ENCODE data around the gene SERP2.

SERP2 gene

DNA sequence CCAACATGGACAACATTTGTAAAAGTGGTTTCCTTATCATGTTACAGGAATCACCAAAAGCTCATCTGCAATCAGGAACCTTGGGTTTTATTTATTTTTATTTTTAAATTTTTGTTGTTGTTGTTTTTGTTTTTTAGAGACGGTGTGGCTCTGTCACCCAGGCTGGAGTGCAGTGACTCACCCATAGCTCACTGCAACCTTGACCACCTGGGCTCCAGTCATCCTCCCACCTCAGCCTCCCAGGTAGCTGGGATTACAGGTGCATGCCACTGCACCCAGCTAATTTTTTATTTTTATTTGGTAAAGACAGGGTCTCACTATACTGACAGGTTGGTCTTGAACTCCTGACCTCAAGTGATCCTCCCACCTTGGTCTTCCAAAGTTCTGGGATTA lies 13.6 kb upstream of the SERP2 start:
- DNase-seq = no peak

DNA sequence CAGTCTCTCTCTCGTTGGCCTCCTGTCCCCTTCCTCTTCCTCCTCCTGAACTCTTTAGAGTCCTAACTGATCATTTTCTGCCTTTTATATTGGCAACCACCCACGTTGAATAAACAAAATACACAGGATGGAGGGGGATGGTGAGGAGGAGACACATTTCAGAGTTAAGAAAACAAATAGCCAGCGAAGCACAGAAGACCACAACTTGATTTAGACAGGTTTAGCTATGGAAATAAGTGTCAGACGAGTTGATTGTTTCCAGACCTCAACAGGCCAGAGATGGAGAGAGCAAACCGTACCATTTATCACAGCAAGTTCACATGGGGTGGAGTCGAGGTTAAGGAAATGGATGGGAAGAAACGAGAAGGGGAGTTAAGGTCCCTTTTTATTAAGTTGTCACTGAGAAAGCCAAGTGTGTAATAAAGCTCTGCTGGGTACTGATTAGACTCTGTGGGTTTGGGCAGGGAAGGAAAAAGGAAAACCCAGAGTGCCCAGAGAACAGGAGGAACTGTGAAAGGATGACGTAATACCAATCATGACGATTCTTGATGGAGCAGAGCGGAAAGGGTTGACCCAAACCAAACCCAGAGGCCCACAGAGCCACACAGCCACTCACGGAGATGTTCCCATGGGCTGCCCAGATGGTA lies 11.1 kb upstream of the SERP2 start:
- DNase-seq = no peak

DNA sequence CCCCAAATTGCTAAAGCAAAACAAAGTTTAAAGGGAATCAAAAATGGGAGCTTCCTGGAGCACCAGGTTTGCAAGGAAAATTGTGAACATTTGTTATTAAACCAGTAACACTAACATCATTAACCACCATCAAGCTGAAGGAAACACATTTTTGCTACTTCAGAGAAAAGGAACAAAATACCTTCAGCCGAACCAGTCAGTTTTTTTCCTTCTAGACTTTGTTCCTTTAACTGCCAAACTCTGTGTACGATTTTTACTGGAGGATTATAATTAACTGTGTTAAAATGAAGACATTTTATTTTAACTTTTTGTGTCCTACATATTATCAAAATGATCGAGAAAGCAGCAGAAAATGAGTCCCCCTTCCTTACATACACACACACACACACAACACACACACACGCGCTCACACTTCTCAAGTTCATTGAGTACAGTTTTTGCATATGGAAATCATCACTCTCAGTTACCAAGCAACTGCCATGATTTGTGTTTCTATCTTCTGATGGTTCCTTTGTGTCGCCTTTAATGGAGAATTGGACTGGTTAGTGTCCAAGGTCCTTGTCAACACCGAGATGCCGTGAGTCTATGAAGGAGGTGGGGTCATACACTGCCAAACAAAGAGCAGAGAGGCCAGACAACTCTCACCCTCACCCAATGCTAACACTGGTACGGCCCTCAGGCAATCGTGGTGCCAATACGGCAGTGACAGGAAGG lies 9.8 kb upstream of the SERP2 start:
- no peak for DNase-seq

DNA sequence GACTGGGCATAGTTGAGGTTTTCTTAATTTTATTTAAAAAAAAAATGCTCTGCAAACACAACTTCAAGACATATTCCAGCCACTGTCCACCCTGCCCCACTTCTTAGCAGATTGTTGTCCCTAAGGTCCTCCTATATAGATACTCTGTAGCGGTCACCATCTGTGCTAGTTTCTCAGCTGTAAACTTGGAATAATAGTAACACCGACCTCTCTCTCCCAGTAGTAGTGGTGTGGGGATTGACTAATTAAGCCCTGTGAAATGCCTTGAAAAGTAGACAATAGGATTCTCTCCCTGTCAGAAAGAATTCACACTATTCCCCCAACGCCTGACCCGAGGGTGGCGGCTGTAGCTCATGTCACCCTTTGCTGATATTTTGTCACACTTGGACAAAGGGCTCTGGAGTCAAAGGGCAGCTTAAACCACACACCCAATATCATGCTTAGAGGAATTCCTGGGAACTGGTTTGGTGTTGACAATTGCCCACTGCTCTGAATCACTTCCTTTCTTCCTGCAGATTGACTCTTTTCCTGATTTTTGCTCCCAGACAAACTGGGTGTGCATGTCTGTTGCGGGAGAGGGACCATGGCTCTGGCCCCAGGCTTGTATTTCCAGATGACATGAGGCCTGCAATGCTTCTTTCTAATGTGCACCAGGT lies 9.2 kb upstream of the SERP2 start:
- no peak for DNase-seq

DNA sequence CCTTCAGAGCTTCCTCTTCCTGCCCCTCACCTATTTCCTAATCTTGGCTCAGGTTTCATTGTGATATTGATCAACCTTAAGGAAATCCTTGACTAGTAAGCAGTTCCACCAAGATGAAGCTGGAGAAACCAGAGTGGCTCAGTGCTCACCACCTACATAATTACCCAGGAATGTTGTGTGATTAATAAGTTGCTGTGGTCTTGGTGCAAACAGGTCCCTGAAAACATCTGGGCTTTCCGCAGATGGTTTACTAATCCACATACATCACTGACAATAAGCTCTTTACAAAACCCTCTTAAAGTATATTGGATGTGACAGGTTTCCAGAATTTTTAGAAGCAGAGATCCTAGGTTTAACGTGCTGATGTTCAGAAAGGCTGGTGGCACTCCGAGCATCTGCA lies 8.6 kb upstream of the SERP2 start:
- DNase-seq = no peak

DNA sequence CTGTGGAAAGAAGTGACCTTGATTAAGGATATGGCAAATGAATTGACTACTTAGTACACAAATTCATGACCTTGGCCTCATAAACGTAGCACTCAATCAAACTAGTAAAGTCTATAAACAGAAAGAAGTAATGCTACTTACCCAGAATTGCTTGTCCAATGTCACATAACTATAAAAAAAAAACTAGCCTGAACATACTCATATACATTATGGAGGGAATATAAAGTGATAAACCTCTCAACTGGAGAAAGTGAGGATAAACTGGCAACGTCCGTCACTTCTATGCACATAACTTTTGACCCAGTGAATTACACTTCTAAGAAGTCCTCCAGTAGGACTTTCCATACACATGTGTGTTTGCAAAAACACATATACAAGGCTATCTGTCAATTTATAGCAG lies 7.7 kb upstream of the SERP2 start:
- no peak for DNase-seq

DNA sequence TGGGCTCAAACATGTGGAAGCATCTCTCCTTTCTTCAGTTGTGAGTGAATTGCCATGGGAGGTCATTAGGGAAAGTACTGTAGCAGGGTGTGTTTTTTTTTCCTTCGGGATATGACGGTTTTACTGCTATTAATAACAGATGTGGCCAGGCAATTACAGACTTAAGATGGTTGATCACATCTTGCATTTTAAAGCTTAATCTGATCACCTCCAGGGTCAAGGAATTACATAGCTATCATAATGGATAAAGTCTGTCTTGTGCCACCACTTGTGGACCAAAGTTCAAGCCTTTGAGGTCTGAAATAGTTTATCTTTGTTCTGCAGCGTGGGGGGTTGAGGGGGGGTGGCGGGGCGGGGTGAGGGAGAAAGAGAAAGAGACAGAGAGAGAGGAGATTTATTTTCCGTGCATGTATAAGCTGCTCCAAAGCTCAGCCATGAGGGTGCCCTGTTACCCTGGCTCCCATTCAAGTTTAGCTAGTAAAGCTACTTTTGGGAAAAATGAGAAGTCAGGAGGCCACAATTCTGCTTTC lies 5.5 kb upstream of the SERP2 start:
- DNase-seq = no peak

DNA sequence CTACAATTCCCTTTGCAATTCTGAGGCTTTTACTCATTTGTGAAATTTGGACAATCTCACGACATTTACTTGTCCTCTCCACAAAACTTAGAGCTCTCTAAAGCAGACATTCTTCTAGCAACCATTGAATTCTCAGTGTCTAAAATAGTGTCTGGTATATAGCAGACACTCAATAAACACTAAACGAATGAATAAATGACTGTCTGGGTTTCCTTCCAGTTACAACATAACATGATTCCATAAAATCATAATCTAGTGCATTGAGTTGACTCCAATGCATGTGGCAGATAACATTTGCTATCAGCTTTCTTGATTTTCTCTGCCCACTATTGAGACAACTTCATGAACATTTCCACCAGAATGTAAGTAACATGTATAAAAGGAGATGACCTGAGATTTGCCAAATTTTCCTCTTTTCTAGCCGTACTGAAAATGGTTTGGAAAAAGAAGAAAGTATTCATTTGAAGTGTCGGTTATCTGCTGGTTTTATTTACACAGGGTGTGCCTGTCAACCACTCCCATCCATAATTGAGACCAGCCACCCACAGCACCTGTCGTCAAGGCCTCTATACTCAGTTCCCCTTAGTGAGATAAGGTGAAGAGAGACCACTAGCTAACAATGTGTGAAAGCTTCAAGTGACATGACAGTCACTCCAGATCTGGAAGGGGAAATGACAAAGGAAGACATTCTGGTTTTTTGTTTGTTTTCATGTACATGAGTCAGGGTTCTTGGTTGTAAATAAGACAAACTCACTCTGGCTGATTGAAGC lies 4.8 kb upstream of the SERP2 start:
- no peak for DNase-seq

DNA sequence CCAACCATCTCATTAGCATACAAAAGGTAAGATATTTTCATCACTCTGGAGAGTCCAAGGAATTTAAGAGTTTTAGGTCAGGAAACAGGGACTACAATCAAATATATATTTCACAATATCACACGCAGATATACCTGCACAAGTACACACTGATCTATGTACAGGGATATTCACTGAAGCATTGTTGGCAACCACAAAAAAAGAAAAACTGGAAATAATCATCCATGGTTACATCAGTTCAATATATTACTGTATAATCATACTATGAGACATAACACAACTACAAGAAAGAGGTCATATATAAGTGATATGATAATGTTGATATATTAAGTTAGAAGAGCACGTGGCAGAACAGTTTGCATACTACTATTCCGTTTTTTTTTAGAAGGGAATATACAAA lies 2.2 kb upstream of the SERP2 start:
- DNase-seq = no peak

DNA sequence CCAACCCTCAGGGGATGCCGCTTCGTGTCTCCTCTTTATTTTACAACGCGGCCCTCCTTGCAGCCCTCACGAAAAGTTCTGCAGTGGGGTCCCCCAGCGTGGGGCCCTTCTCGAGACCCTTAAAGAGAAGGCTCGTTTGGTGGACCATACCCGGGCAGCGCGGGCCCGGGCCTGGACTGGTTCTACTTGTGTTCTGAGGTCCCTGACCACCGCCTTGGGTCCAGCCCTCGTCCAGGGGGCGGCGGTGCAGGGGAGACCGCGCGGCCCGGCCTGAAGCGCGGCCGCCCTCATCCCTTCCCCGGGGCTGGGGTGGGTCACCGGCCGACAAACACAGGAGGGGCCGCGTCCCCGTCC lies 400 bp upstream of the SERP2 start:
- DNase-seq = no peak

DNA sequence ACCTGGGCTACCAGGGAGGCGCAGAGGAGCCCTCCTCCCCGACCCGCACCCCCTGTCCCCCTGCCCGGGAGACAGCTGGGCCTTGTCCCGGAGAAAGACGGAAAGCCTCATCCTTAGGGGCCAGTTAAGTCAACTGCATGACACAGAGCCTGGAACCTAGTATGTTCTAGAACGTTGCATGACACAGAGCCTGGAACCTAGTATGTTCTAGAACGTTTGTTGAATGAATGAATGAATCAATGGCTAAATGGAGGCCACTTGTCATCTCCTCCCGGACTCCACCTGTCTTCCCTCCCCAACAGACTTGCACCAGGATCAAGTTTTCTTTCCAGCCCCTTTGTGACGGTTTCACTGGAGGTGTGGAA lies 706 bp downstream of the SERP2 start:
- no peak for DNase-seq

DNA sequence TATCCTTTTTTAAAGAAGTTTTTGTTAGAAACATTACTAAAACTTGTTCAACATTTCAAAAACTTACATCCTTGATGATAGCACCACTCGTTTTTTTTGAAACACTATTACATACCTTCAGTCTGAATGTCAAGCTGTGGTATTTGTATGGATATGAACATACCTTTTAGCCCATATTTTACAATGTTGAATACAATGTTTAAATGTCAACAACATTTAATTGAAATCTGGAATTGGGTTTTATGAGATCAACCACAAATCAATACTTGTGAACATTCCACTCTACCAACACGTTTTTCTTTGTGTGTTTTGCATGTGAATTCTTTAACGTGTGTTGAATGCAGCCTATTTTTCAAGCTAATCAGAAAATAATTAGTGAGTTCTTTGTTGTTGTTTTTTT lies 4.7 kb downstream of the SERP2 start:
- no peak for DNase-seq

DNA sequence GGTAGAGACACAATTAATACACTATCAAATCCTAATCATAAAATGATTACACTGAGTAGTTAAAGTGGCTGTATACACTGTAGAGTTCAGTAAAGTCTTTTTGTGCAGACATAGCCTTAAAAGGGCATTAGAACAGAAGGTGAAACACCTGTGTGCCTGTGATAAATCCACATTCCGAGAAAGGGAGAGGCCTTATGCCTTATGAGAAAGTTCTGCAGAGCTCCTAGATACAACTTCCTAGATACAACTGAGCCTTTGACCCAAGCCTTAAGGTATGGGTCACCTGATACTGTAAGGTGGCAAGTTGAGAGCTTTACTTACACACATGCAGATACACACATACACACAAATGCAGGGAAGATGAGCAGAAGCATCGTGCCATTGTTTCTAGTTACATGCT lies 6.3 kb downstream of the SERP2 start:
- no peak for DNase-seq

DNA sequence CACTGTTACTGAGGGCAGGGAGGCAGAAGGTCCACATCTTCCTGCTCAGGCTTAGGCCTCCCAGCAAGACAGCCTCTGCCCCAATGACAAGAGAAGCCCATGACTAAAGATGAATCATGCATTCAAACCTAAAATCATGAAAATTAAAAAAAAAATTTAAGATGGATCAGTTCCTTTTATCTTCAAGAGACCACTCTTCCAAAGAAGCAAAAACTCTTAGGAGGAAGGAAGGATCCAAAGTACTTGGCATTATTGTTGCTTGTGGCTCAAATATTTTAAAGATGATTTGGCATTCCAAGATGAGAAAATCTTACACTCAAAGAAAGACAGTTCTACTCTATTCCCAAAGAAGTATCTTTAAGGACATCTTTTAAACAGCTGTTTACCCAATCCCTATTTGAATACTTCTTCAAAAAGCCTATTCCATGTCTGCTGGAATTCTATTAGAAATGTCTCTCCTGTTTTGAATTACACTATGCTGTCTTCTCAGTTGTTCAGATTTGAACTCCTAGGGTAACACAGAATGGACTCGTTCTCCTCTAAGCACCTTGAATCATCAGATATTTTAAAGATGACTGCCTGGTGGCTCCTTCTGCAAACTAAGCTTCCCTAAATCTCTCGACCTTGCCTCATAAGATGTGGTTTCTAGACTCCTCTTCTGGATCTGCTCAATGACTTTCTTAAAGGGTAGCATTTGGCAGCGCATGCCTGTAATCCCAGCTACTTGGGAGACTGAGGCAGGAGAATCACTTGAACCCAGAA lies 7.0 kb downstream of the SERP2 start:
- DNase-seq = no peak

DNA sequence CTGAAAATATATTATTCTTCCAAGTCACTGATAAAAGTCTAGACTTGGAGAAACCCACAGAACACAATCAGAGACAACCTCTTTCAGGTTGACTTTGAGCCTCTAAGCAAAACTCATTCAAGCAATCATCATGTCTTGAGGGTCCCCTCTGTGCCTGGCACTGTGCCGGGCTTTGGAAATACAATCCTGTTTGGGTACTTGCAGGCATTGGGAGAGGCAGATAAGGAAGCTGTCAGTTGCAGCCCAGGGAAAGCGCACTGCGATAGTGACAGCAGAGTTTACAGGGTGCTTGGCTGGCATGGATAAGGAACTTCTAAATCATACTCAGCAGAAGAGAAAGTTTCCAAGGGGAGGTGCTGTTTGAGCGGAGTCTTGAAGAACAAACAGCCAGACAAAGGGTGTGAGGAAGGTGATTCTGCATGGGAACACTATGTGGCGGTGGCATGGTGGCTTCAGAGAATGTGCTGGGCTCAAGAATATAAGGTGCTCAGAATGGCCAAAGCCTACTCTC lies 9.1 kb downstream of the SERP2 start:
- DNase-seq = no peak

DNA sequence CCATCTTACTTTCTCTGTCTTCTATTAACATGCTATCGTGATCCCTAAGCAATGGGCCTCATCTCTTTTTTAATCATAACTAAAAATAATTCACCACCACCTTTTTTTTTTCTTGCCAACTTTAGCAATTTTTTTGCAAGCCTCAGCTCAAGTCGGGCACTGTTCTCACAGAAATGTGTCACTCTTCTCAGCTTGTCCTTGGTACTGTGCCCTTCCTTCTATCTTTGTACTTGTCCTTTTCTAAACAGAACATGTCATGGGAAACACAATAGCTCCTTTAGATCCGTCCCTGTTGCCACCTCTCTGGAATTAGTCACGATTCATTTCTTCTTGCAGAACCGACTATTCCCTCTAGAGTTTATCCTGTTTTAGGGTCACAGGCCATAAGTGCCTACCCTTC lies 10.3 kb downstream of the SERP2 start:
- no peak for DNase-seq

DNA sequence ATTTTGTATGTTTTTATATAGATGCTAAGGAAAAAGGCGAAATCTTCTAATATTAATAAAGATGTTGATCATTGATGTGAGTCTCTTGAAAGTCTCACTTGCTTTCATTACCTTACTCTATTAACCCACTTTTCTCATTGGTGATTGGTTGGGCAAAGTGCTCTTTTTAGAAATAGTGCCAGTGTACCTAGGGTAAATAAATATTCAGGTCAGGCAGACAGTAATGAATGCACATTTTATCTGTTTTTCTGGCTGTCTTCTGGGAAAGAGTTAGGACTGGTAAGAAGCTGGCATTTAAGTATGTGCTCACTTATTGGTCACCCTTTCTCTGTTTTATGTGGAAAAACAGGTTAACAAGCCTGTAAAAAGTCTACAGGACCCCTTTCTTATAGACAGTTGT lies 11.2 kb downstream of the SERP2 start:
- DNase-seq = no peak

DNA sequence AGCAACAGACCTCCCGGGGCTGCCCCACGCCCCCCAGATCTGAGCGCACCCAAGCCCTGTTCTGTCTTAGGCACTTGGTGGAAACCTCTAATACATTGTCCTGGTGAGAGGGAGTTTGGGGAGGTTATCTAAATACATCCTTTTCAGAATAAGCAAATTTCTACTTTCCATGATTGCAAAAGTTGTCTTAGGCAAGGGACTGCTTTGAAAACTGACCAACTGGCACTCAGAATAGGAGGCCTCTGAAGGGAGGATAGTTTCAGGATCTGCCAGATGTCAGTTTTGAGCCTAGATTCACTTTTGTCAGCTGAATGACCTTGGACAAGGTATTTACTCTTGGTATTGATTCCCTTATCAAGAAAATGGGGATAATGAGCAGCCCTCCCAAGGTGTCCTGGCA lies 11.8 kb downstream of the SERP2 start:
- DNase-seq = no peak

DNA sequence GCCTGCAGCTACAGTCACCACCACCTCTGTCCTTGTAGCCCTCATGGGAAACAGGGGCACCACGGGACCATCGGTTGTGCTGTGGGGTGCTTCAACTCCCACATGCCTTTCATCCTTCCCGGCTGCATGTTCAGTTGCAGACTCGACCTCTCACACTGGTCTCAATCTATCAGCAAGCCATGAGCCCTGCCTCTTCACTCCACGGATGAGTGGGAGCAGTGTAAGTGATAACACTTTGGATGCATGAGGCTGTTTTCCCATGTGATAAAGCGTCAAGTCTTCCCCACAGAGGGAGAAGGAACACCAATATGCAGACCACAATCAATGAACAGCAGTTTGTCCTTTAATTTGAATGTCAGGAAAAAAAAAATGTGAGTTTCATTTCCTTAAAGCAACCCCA lies 12.2 kb downstream of the SERP2 start:
- no peak for DNase-seq

DNA sequence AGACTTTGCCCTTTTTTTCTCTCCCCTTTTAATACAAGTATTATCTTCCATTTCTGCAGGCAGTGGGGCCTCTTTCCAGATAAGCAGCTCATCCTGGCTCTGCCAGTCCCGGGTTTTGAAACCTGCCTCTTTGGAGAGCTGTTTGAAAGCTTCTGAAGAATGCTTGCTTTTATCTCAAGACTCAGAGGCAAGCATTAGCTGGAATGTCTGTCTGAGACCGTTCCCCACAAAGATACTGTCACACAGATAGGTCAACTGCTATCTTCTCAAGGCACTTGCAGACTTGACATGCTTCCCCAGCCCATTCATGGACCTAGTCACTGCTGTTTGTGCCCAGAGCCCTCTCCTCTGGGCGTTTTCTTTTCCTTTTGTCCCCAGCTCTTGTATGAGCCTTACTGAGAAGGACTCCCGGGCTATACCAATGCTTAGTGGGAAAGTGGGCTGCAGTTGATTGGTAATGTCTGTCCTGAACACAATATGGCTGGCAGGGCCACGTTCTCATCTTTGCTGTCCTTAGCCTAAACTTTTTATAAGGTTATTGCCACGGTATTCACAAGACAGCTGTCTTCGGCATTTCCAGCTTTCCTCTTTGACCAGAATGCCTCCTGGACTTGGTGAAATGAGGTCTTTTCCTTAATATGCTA lies 13.4 kb downstream of the SERP2 start:
- DNase-seq = no peak

DNA sequence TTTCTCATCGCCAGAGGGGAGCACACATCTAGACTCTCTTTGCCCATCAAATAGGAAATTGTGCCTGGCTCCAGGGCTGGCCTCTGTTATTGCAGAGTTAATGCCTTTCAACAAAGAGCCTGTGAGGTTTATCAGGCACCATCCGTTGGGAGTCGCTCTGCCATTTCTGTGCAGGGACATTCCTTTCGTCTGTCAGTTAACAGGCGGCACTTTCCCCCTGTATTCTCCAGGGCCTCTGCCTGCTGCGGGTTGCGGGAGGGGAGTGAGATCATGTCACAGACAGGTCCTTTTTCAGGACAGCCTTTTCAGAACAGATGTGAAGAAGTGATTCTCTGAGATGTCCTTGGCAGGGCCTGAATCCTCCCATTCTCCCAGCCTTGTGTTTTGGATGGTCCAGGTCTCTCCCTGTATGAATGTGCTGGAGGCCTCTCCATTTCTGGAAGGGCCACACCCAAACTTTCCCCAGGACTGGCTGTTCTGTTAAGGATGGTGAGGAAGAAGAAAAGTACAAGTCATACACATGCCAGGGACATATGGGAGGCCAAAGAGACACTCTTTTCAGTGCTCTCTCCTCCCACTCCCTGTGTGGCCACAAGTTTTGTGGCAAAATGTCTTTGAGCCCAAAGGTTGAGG lies 14.9 kb downstream of the SERP2 start:
- no peak for DNase-seq

Measured in activated T-cell treated with anti-CD3 and anti-CD28 coated beads, Interleukin-2, amount 50 U/mL, for 1 hour (primary cell).